ENCODE measurements around the gene VPS26C.
"Not testable (repeated sequence)": the region's sequence is repeated elsewhere in the genome, so short reads cannot be mapped to it uniquely, and the experiment has no call there.

VPS26C gene

GRCh38 chr21:37267269-37268185 is at the start of gene VPS26C:
VPS26C (minus strand) TSS chr21:37267334; CDS start chr21:37267294, 40 bp downstream.
- peak; percentile 94 to 97 (median 94) for DNase-seq

GRCh38 chr21:37316072-37316471 is 48.9 kb upstream of the VPS26C start:
- DNase-seq, result not testable (repeated sequence)

DNA sequence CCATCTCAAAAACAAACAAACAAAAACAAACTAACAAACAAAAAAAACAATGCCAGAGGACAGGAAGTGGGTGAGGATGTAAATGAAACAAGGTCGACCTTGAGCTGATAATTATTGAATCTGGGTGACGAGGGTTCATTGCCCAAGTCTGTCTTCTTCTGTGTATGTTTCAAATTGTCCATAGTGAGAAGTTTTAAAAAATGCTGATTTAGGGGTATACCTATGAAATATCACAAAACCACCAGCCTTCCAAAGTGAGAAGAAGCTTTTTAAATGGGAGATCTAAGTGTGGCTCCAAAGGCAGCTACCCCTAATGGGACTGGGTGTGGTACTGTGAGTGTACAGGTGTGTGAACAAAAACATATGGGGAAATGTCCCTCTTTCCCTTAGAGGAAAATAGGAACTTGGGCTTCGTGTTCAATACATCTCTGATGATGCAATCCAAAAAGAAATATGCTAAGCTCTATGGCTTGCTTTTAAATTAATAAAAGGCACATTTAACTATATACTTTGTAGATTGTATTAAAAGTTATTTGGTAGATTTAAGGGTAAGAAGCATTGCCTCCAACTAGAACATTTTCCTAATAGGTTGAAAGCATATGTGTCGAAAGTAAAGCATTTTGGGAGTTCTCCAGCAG is 33.1 kb upstream of the VPS26C start:
- DNase-seq, result no peak

- DNase-seq, result no peak
These were observed 30.2 kb upstream of the VPS26C start for GRCh38 chr21:37297364-37297763.

DNA sequence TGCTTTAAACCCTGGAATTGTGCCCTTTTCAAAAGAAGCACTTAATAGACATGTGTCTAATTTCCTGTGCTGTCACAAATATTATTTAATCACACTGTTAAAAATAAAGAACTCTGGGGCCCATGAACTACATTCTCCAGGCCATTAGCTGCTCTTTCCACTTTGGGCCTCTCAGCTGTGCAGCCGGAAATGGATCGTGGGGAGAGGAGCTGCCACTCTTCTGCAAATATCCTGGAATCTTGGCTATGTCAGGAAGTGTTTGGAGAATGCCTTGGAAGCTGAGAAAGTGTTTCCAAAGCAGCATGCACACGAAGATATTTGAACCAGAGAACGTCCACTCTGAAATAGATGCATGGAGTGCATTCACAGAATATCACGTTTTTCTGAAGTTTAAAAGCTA is 27.5 kb upstream of the VPS26C start:
- DNase-seq, result no peak

GRCh38 chr21:37292941-37293340 is 25.8 kb upstream of the VPS26C start:
- DNase-seq, result no peak

DNA sequence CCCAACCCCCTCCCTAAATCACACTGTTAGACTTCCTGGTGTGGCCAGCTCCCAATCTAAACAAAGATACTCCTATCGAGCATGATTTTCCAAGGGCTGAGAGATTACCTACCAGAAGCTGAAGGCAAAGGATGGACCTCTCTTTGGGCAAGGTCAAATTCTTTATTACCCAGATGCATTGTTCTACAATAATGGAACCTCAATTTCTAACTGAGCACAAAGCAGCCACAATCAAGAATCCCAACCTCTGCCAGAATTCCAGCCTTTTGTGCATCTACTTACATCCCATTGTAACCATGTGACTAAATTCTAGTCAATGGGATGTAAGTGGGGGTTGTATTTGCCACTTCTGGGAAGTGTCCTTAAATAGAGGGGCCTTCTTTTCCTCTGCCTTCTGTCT is 24.9 kb upstream of the VPS26C start:
- no peak for DNase-seq

GRCh38 chr21:37283191-37283710 is 16.1 kb upstream of the VPS26C start:
- DNase-seq, result not testable (repeated sequence)

GRCh38 chr21:37282602-37283001 is 15.5 kb upstream of the VPS26C start:
- not testable (repeated sequence) for DNase-seq

DNA sequence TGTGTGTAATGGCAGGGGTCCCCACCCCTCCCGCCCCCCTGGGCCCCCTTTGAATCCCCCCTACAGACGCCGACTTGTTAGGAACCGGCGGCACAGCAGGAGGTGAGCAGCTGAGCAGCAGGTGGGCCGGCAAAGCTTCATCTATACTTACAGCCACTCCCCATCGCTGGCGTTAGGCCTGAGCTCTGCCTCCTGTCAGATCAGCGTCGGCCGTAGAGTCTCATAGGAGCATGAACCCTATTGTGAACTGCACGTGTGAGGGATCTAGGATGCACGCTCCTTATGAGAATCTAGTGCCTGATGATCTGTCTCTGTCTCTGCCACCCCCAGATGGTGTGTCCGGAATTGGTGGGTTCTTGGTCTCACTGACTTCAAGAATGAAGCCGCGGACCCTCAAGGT is 14.9 kb upstream of the VPS26C start:
- DNase-seq, result peak in 1 of 4 experiments; percentile 1

DNA sequence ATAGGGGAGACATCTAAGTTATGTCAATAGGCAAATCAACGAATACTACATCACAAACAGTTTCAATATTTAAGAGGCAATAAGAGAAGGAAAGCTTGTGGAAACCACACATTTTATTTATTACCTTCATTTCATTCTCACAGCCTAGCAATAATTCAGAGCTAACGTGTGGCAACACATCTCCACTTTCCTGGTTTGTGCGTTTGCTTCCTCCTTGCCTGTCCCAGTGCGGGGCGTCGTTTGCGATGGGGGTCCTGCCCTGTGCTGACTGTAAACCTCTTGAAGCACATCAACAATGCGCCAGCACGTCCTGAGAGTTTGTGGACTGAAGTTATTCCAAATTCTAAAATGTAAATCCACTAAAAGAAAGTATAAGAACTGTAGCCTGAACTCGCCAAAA is 14.4 kb upstream of the VPS26C start:
- DNase-seq, result no peak

DNA sequence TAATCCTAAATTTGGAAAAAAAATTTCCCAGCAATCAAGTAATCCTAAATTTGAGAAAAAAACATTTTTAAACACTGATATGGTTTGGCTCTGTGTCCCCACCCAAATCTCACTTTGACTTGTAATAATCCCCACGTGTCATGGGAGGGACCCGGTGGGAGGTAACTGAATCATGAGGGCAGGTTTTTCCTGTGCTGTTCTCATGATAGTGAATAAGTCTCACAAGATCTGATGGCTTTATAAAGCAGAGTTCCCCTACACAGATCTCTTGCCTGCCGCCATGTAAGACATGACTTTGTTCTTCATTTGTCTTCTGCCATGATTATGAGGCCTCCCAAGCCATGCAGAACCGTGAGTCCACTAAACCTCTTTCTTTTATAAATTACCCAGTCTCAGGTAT is 12.1 kb upstream of the VPS26C start:
- not testable (repeated sequence) for DNase-seq

DNA sequence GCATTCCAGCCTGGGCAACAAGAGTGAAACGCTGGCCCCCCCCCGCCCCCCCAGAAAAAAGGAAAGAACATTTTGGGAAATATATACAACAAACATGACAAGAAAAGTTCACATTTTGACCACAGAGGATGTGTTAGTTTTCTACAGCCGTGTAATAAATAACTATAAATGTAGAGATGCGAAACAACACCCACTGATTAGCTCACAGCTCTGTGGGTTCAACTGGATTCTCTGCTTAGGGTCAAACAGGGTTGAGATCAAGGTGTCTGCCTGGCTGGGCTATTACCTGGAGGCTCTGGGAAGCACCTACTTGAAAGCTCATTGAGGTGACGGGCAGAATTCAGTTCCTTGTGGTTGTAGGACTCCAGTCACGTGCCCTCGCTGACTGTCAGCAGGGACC is 11.1 kb upstream of the VPS26C start:
- no peak for DNase-seq

DNA sequence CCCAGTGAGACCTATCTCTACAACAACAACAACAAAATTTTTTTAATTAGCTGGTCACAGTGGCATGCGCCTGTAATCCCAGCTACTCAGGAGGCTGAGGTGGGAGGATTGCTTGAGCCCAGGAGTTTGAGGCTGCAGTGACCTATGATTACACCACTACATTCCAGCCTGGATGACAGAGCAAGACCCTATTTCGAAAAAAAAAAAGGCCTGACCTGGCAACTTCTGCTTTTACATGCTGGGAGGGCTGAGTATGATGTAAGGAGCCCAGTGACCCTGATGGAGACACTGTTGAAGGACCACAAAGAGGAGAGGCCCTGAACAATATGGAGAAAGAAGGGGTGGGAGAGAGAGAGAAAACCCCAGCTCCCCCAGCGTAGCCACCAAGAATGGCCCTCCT is 9.2 kb upstream of the VPS26C start:
- DNase-seq, result no peak

DNA sequence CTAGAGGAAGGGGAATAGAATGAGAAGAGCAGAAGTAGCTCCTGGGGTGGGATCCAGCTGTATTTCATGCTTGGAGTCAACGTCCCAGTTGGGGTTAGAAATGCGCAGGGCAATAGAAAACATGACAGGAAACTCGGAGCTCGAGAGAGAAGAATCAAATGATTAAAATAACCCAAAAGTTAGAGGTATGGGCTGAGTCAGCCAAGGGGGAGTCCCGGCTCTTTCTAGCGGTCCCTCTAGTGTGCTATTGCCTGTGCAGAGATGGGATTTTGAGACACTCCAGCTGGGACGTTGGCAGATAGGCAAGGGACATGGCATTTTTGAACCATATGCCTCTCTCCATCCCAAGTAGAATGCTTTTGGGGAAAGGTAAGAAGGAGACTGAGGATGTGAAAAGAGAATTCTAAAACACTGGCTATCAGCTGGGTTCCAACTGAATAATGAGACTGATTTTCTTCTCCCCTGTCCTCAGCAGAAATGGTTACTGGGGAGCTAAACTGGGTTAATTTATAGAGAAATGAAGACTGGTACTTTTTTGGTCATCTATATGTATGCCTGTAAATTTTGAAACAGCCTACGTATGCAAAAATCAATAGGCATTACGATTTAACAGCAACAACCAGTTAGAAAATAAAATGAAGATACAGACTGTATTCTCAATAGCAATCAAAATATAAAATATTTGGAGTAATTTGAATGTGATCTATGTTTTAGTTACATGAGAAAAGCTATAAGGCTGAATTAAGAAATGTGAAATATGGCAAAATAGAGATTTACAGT is 7.0 kb upstream of the VPS26C start:
- no peak for DNase-seq

DNA sequence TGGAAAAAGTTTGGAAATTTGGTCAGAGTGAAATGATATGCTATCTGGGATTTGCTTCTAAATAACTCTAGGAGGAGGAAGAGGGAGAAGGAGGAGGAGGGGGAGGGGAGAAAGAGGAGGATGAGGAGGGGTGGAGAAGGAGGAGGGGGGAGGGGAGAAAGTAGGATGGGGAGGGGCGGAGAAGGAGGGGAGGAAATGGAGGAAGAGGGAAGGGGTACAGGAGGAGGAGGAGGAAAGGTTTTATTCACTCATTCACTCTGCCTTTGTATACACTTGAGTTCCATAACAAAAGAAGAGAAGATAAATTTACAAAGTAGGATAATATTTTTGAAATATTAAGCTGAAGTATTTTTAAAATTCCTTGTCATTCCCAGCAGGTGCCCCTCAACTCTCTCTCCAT is 6.3 kb upstream of the VPS26C start:
- DNase-seq, result no peak

DNA sequence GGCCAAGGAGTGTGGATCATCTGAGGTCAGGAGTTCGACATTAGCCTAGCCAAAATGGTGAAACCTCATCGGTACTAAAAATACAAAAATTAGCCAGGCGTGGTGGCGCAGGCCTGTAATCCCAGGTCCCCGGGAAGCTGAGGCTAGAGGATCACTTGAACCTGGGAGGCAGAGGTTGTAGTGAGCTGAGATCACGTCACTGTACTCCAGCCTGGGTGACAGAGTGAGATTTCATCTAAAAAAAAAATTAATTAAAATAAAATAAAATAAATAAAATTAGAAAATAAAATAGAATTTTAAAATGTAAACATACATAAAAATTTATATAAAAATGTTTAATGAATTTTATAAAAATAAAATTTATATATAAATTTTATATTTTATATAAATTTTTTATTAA is 5.8 kb upstream of the VPS26C start:
- DNase-seq, result no peak

- DNase-seq, result no peak
These were observed 3.6 kb upstream of the VPS26C start for GRCh38 chr21:37270576-37271365.

DNA sequence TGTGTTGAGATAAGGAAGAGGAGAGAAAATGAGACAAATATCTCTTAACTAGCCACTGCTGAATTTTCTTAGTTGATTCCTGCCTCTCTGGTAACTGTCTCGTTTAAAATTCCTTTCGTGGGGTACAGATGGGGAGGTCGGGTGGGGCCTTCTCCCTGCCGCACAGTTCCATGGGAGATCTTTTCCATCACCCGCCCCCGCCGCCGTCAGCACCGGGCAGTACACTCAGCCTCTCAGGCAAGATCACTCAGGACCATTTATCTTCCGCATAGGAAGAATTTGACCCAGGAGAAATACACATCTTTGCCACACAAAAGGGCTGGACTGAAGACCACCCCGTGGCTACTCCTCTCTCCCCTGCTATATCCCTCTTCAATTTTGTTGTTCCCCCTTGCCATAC is 2.3 kb upstream of the VPS26C start:
- no peak for DNase-seq

GRCh38 chr21:37268186-37268503 is 1.0 kb upstream of the VPS26C start:
- no peak for DNase-seq

DNA sequence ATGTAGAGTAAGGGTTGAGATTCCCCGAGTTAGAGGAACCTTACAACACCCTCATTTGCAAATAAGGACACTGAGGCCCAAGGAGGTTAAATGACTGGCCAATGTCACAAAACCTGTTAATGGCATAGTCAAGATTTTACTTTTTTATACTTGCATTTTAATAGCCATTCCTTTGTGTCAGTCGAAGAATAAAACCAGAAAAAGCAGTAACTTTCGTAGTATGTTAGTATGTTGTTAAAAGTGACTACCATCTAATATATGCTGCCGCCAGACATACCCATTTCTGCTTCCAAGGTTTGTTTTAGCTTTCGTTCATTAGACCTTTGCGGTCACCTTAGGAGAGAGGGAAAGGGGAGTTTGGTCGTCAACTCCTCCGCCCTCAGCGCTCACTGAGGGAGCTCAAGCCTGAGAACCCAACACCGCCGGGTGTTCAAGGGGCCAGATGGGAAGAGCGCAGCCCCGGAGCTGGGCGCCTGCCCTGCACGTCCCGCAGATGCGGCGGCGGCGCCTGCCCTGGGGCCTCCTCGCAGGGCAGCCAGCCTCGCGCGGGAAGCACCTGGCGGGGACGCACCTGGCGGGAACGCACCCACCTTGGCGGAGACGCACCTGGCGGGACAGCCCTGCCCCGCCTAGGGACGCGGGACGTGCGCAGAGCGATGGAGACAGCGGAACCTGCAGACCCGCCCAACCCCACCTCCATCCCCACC is 466 bp downstream of the VPS26C start:
- peak in 2 of 4 experiments; percentile 43 to 65 for DNase-seq

- no peak for DNase-seq
These were observed 2.3 kb downstream of the VPS26C start for GRCh38 chr21:37264808-37265207.
